ENCODE measurements around the gene RBM15.

RBM15 gene

GRCh38 chr1:110320168-110320518 lies 19.0 kb upstream of the RBM15 start:
- no peak for DNase-seq

- no peak for DNase-seq
Observed at GRCh38 chr1:110321045-110321444, 18.1 kb upstream of the RBM15 start.

DNA sequence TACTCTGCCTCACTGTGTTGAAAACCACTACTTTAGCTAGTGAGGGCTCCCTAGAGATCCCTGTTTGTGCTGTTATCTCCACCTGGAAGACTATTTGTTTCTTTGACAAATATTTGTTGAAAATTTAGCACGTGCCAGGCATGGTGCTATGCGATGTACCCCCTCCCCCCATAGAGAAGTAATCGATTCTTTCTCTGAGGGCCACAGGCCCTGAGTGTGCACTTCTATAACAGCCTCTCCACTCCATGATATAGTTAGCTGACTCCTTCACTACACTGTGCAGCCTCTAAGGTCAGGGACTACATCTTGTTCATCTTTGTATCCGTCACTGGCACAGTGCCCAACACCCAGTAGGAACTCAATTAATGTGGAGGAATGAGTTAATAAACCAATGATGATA lies 17.3 kb upstream of the RBM15 start:
- no peak for DNase-seq

DNA sequence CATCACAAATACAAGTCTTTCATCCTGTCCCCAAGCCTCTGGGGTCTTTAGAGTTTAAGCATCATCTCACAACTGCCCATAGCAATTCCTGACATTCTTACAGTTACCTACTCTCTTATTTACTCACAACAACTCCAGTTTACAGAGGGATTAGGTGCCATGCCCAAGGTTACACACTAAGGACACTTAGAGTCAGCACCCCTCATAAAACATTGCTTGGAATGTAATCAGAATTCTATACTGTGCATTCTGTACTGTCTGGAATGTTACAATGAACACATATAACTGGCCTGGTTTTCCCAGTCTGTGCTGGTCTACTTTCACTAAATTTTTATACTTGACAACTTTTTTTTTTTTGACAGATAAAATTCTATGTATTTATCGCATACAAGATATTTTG lies 14.5 kb upstream of the RBM15 start:
- no peak for DNase-seq

- no peak for DNase-seq
Observed at GRCh38 chr1:110326826-110327225, 12.4 kb upstream of the RBM15 start.

GRCh38 chr1:110328274-110328673 lies 10.9 kb upstream of the RBM15 start:
- no peak for DNase-seq

GRCh38 chr1:110328700-110329099 lies 10.5 kb upstream of the RBM15 start:
- DNase-seq, result no peak

GRCh38 chr1:110335265-110335664 lies 3.9 kb upstream of the RBM15 start:
- no peak for DNase-seq

GRCh38 chr1:110336300-110337039 lies 2.7 kb upstream of the RBM15 start:
- no peak for DNase-seq

GRCh38 chr1:110337704-110338308 lies 1.4 kb upstream of the RBM15 start:
- DNase-seq, result peak; percentile 39

- DNase-seq, result peak; percentile 96
Observed at GRCh38 chr1:110338309-110338885, 780 bp upstream of the RBM15 start.

DNA sequence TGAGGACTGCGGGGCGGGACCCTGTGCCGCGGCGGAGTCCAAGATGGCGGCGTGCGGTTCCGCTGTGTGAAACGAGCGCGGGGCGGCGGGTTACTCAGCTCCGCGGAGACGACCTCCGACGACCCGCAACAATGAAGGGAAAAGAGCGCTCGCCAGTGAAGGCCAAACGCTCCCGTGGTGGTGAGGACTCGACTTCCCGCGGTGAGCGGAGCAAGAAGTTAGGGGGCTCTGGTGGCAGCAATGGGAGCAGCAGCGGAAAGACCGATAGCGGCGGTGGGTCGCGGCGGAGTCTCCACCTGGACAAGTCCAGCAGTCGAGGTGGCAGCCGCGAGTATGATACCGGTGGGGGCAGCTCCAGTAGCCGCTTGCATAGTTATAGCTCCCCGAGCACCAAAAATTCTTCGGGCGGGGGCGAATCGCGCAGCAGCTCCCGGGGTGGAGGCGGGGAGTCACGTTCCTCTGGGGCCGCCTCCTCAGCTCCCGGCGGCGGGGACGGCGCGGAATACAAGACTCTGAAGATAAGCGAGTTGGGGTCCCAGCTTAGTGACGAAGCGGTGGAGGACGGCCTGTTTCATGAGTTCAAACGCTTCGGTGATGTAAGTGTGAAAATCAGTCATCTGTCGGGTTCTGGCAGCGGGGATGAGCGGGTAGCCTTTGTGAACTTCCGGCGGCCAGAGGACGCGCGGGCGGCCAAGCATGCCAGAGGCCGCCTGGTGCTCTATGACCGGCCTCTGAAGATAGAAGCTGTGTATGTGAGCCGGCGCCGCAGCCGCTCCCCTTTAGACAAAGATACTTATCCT lies 430 bp downstream of the RBM15 start:
- peak; percentile 37 for DNase-seq

DNA sequence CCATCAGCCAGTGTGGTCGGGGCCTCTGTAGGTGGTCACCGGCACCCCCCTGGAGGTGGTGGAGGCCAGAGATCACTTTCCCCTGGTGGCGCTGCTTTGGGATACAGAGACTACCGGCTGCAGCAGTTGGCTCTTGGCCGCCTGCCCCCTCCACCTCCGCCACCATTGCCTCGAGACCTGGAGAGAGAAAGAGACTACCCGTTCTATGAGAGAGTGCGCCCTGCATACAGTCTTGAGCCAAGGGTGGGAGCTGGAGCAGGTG lies 961 bp downstream of the RBM15 start:
- peak; percentile 19 for DNase-seq

DNA sequence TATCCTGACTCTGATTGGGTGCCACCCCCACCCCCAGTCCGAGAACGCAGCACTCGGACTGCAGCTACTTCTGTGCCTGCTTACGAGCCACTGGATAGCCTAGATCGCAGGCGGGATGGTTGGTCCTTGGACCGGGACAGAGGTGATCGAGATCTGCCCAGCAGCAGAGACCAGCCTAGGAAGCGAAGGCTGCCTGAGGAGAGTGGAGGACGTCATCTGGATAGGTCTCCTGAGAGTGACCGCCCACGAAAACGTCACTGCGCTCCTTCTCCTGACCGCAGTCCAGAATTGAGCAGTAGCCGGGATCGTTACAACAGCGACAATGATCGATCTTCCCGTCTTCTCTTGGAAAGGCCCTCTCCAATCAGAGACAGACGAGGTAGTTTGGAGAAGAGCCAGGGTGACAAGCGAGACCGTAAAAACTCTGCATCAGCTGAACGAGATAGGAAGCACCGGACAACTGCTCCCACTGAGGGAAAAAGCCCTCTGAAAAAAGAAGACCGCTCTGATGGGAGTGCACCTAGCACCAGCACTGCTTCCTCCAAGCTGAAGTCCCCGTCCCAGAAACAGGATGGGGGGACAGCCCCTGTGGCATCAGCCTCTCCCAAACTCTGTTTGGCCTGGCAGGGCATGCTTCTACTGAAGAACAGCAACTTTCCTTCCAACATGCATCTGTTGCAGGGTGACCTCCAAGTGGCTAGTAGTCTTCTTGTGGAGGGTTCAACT lies 2.1 kb downstream of the RBM15 start:
- no peak for DNase-seq

DNA sequence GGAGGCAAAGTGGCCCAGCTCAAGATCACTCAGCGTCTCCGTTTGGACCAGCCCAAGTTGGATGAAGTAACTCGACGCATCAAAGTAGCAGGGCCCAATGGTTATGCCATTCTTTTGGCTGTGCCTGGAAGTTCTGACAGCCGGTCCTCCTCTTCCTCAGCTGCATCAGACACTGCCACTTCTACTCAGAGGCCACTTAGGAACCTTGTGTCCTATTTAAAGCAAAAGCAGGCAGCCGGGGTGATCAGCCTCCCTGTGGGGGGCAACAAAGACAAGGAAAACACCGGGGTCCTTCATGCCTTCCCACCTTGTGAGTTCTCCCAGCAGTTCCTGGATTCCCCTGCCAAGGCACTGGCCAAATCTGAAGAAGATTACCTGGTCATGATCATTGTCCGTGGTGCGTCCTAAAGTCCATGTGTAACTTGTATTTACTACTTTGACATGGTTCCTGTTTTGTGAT lies 2.7 kb downstream of the RBM15 start:
- DNase-seq, result no peak

- no peak for DNase-seq
Observed at GRCh38 chr1:110343249-110343648, 4.1 kb downstream of the RBM15 start.

DNA sequence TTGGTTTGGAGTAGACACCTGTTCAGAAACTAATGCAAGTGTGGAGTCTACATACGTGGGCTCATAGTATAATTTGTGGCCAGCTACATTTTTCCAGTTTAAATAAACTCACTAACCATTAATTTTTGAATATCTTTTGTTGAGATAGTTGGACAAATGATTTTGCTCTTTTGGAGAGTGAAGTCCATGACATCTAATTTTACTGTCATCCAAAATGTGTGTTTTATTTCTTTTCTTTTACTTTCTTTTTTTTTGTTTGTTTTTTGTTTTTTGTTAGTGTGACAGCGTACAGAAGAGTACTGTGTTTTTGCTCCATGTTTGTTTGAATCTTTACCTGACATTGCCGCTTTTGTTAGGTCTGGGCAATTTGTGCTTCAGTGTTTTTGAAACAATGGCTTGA lies 5.0 kb downstream of the RBM15 start:
- DNase-seq, result no peak

DNA sequence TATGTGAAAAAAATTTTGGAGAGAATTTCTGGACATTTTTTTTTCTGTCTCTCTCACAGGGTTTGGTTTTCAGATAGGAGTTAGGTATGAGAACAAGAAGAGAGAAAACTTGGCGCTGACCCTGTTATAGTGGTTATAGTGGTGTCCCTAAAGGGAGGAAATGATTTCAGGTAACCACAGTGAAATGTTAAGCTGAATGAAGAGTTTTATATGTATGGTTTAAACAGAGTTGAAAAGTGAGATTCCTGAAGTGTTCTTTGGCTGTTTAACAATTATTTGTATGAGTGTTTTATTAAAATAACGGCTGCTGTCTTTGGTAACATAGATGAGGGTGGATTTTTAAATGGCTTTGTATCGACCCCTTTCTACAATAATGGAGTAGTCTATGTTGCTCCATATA lies 6.3 kb downstream of the RBM15 start:
- no peak for DNase-seq

DNA sequence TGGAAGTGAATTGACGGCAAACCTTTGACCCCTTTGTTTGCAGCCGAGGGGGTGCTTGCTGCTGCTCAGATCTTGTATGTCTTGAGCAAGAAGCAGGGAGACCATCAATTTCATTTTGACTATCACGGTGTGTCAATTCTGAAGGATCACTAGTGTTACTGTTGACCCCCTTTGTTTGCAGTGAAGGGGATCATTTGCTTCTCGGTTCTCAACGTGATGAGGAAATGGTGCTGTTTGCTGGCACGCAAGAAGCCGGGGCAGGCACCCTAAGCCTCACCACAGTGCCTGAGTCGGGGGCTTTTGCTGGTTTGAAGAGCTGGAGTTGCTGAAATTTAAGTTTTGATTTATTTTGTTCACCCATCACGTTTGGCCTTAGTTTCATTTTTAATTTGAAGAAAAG lies 7.5 kb downstream of the RBM15 start:
- DNase-seq, result no peak

DNA sequence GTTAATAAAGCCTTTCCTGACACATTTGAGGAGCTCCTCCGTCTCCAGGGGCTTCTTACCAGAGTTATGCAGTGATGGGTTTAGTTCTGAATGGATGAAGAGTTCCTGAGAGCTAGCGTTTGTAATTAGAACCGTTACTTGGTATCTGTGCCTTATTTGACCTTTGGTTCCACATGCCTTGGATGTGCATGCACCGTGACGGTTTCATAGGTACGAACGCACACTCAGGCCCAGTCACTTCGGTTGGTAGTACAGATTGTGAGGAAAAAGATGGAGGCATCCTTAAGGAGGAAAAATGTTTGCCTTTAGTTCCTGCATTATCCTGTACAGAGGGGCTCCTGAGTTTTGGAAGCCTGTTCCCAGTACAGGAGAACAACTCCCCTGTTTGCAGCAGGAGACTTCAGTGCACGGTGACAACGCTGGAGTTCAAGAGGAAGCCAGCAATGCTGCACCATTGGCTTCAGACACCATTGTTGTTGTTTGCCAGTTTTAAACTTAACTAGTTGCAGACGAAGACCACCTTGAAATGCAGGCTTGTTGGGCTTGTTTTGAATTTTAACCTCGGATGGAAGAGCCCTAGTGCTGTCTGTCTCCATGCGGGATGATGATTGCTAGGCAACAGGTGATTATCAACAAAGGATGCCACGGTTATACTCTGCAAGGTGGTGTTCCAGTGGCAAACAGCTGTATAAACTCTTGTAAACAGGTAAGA lies 8.2 kb downstream of the RBM15 start:
- DNase-seq, result no peak

DNA sequence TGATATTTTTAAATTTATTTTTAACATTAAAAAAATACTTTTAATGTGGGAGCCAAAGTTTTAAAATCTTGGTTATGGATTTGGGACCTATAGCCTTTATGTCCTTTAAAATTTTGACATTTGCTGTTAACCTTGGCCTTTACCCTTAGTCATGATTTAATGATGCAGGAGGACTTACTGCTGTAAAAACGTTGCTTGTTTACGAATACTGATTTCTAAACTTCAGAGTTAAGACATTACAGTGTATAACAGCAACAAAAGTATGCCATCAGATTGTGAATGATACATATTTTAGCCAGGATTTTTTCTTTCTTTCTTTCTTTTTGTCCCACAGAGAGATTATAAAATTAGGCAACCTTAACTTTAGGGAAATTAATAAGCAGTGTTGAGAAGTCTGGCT lies 8.9 kb downstream of the RBM15 start:
- DNase-seq, result no peak

DNA sequence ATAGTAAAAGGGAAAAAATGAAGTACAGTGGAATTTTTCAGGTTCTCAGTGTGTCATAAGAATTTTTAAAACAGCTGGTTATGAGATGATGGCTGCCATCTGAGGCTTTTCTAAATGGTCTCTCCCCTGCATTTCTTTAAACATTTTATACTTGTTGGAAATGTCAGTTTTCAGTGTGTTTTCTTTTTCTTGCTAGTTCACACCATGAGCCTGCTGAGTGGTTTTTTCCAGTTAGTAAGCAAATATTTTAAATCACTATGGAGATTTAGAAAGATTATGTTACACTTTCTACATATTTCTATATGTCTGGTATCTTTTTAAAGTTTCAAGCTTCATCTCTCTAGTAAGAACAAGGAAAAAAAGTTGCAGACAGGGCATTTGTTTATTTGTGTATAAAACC lies 9.6 kb downstream of the RBM15 start:
- no peak for DNase-seq

DNA sequence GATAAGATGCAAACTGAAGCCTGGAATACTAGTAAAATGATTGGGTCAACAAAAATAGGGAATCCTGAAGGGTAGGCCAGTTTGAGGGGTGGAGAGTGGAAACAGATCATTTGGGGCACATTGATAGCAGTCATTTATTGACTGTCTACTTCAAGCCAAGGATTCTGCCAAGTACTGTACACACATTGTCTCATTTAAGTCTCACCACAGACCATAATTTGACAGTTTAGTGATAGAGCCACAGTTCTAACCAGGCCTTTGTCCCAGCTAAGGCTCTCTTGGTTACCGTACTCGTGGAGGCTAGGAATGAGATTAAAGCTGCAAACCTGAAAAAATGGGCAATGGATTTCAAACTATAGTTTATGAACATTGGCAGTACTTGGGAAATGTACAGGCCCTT lies 11.2 kb downstream of the RBM15 start:
- DNase-seq, result no peak
